Adrenal gland (tissue), 12 donors: ENCODE data around the gene PSENEN. TPM values are rescaled to one million over a fixed set of nuclear protein-coding genes. Genes with fewer than 3 reads are reported as not detected.

ENCODE experiments used
- DNase-seq, 7 donors: peaks; one replicate each; pipeline ENCODE4 v3.0.0-alpha.2; 2019 to 2020
- H3K27ac ChIP-seq, 5 donors: fragments of 200-600 bp; sonication (generic) in 4 of 5; 1 replicate in 3 of 5; 2 replicates in 2 of 5; pipeline versions ENCODE4 v1.5.1 to v1.8.0; 2016 to 2020; ENCODE audit warnings: mild to moderate bottlenecking in 1 of 5
- H3K27me3 ChIP-seq: fragments of 200-600 bp; 2 replicates; pipeline ENCODE4 v1.8.0; 2021
- H3K36me3 ChIP-seq, 2 donors: fragments of 200-600 bp; replicated peaks in 1 of 2; 1 replicate in 1 of 2; 2 replicates in 1 of 2; pipeline versions ENCODE4 v1.5.1 to v1.8.0; 2018 to 2022
- H3K4me1 ChIP-seq, 2 donors: fragments of 200-600 bp; replicated peaks in 1 of 2; 1 replicate in 1 of 2; 2 replicates in 1 of 2; pipeline versions ENCODE4 v1.5.1 to v1.8.0; 2018 to 2021
- H3K4me3 ChIP-seq, 4 donors: fragments of 200-600 bp; sonication (generic) in 3 of 4; one replicate each; pipeline ENCODE4 v1.5.1; 2016 to 2018
- H3K9me3 ChIP-seq, 3 donors: fragments of 200-600 bp; sonication (generic) in 1 of 3; replicated peaks in 1 of 3; 1 replicate in 2 of 3; 2 replicates in 1 of 3; pipeline versions ENCODE4 v1.5.1 to v1.8.0; 2016 to 2021
- POLR2A ChIP-seq, 2 donors: fragments of 450-650 bp; IDR thresholded peaks; one replicate each; pipeline ENCODE4 v1.6.1; 2017; ENCODE audit warnings: antibody characterized with exemption in 2 of 2, mild to moderate bottlenecking in 2 of 2, moderate library complexity in 1 of 2
- WGBS, 4 donors: extraction: QIAGEN DNeasy Blood & Tissue Kit in 2 of 4; methylation state at CpG; one replicate each; pipeline versions ENCODE4 v1.1.5 to v1.1.7; 2013 to 2017; 5-methylcytosine and 5-hydroxymethylcytosine counted together
- intact Hi-C, 2 donors: fragments of 100-400 bp; cut with DNase I; formaldehyde crosslinking; loops; one replicate each; pipeline versions ENCODE4 v1.14.1 to v1.15.0; 2022 to 2023
- polyA plus RNA-seq, 3 donors: library from polyadenylated mRNA; stranded (reverse); fragments of 200-250 nt in 2 of 3; fragments of 350-450 nt in 1 of 3; fragmentation: Illumina TruSeq in 1 of 3; extraction: RNeasy Lipid Tissue Mini Kit (QIAGEN cat#74804) in 1 of 3; gene quantifications; one replicate each; pipeline ENCODE4 v1.2.3, GENCODE V29; 2013 to 2014
- total RNA-seq, 9 donors: library from RNA; depleted of rRNA in 4 of 9; stranded (reverse); fragments of >200 nt in 4 of 9; fragments of 120-200 nt in 1 of 9; fragmentation: NEBNext Ultra II Directional in 1 of 9; extraction: Animal tissue kit (Norgen Biotek cat#: 25700) in 1 of 9; gene quantifications; one replicate each; pipeline versions ENCODE4 v1.1.0 to v1.2.4, GENCODE V29; 2013 to 2023
- TF ChIP-seq, protein P1 (sequence below), 6 experiments: fragments of 450-650 bp in 4 of 6; fragments of 200-600 bp in 2 of 6; sonication (generic) in 1 of 6; IDR thresholded peaks; 1 replicate in 5 of 6; 2 replicates in 1 of 6; pipeline versions ENCODE4 v1.5.1 to v1.8.0; 2016 to 2021; ENCODE audit warnings: antibody characterized with exemption in 6 of 6, mild to moderate bottlenecking in 2 of 6, moderate library complexity in 1 of 6
- donor health status: healthy with polysubstance abuse.
- donor health status: Bipolar disorder and iron deficiency.
- donor health status: DM: yes; HTN: yes; CAD: no.
- donor health status: DM: no; HTN: no; CAD: no.
- donor health status: DM: no; HTN: no; CAD: no.
- donor health status: DM: yes; HTN: yes; CAD: no.

Gene PSENEN
- total and polyA plus RNA-seq, 12 donors: 29.5 to 230 (median 77.3) TPM

DNA sequence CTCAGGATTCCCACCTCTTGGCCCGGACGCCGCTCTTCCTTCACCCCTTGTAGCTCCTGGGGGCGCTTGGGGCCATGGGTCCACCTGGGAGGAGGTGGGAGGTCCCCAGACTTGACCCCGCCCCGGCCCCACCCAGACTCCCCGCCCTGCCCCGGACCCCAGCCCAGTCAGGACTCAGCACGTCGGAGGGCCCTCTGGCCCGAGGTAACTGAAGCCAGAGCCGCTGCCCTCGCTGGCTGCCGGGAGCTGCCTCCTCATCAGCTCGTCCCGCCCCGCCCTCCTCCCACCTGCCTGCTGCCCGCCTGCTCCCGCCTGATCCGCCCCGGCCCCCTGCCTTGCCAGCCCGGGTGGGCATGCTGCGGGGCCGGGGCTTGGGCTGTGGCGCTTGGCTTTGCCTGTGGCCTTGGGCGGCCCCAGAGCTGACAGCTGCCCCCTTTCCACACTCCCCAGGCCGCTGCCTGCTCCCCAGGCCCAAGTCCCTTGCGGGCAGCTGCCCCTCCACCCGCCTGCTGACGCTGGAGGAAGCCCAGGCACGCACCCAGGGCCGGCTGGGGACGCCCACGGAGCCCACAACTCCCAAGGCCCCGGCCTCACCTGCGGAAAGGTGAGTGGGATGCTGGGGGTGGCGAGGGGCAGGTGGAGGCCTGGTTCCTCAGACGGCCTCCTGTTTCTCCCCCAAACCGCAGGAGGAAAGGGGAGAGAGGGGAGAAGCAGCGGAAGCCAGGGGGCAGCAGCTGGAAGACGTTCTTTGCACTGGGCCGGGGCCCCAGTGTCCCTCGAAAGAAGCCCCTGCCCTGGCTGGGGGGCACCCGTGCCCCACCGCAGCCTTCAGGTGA is 39.3 kb downstream of the PSENEN start:
- intact Hi-C loops: no loop called here
- TF ChIP-seq POLR2A (IDR thresholded peaks at IDR 0.05): no peak
- TF ChIP-seq, protein P1, sequence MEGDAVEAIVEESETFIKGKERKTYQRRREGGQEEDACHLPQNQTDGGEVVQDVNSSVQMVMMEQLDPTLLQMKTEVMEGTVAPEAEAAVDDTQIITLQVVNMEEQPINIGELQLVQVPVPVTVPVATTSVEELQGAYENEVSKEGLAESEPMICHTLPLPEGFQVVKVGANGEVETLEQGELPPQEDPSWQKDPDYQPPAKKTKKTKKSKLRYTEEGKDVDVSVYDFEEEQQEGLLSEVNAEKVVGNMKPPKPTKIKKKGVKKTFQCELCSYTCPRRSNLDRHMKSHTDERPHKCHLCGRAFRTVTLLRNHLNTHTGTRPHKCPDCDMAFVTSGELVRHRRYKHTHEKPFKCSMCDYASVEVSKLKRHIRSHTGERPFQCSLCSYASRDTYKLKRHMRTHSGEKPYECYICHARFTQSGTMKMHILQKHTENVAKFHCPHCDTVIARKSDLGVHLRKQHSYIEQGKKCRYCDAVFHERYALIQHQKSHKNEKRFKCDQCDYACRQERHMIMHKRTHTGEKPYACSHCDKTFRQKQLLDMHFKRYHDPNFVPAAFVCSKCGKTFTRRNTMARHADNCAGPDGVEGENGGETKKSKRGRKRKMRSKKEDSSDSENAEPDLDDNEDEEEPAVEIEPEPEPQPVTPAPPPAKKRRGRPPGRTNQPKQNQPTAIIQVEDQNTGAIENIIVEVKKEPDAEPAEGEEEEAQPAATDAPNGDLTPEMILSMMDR (IDR thresholded peaks at IDR 0.05): no peak

DNA sequence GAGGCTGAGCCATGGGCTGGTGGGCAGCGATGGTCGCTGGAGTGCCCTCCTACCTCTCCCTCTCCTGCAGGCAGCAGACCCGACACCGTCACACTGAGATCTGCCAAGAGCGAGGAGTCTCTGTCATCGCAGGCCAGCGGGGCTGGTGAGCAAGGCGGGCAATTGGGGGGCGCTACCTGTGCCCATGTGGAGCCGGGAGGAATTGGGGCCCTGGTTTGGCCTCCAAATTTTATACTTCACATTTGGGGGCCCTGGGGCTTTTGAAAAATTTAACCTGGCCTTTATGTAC is 39.8 kb downstream of the PSENEN start:
- no peak for DNase-seq
- intact Hi-C loops: no loop called here
- Histone ChIP-seq H3K4me3 (no peak overlapping the region), H3K27ac (no peak overlapping the region), H3K27me3 (no peaks in the 10 kb centered on the region), H3K36me3 (peaks cover 0 to 2% of the 10 kb centered on the region in 2 donors), H3K4me1 (no peaks in the 10 kb centered on the region), H3K9me3 (no peaks in the 10 kb centered on the region)
- no peak for TF ChIP-seq POLR2A (IDR thresholded peaks at IDR 0.05)
- TF ChIP-seq, protein P1 (IDR thresholded peaks at IDR 0.05): no peak
- WGBS, 4 donors: 90 to 95% (median 93%) methylated on average over 7 to 10 of the region's 10 CpGs

More for the DNA sequence above, 39.3 kb downstream of the PSENEN start:
- no peak overlapping the region for H3K27ac ChIP-seq
- H3K36me3 ChIP-seq: peaks cover 0 to 6% of the 10 kb centered on the region in 2 donors
- no peak for DNase-seq
- no peaks in the 10 kb centered on the region for H3K27me3 ChIP-seq
- no peaks in the 10 kb centered on the region for H3K4me1 ChIP-seq
- H3K9me3 ChIP-seq: no peaks in the 10 kb centered on the region
- WGBS, 4 donors: 88 to 89% (median 88%) methylated on average over 13 to 45 of the region's 45 CpGs
- no peak overlapping the region for H3K4me3 ChIP-seq

DNA sequence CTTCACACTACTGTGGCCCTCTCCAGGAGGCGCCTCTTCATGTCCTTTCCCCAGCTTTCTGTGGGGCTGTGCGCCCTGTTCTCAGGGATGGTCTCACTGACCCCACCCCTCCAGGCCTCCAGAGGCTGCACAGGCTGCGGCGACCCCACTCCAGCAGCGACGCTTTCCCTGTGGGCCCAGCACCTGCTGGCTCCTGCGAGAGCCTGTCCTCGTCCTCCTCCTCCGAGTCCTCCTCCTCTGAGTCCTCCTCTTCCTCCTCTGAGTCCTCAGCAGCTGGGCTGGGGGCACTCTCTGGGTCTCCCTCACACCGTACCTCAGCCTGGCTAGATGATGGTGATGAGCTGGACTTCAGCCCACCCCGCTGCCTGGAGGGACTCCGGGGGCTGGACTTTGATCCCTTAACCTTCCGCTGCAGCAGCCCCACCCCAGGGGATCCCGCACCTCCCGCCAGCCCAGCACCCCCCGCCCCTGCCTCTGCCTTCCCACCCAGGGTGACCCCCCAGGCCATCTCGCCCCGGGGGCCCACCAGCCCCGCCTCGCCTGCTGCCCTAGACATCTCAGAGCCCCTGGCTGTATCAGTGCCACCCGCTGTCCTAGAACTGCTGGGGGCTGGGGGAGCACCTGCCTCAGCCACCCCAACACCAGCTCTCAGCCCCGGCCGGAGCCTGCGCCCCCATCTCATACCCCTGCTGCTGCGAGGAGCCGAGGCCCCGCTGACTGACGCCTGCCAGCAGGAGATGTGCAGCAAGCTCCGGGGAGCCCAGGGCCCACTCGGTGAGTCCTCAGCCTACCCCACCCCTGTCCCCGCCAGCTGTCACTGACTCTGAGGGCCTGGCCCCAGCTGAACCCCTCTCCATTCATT is 41.1 kb downstream of the PSENEN start:
- no peak for DNase-seq
- Histone ChIP-seq H3K4me1 (no peaks in the 10 kb centered on the region), H3K4me3 (no peak overlapping the region), H3K9me3 (no peaks in the 10 kb centered on the region), H3K27ac (no peak overlapping the region), H3K27me3 (no peaks in the 10 kb centered on the region), H3K36me3 (no peaks in the 10 kb centered on the region)
- 93 to 96% (median 94%) methylated on average over 19 to 31 of the region's 31 CpGs for WGBS, 4 donors
- intact Hi-C loops: no loop called here
- TF ChIP-seq, protein P1 (IDR thresholded peaks at IDR 0.05): no peak

DNA sequence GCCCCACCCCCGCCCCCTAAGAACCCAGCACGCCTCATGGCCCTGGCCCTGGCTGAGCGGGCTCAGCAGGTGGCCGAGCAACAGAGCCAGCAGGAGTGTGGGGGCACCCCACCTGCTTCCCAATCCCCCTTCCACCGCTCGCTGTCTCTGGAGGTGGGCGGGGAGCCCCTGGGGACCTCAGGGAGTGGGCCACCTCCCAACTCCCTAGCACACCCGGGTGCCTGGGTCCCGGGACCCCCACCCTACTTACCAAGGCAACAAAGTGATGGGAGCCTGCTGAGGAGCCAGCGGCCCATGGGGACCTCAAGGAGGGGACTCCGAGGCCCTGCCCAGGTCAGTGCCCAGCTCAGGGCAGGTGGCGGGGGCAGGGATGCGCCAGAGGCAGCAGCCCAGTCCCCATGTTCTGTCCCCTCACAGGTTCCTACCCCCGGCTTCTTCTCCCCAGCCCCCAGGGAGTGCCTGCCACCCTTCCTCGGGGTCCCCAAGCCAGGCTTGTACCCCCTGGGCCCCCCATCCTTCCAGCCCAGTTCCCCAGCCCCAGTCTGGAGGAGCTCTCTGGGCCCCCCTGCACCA is 41.9 kb downstream of the PSENEN start:
- TF ChIP-seq, protein P1 (IDR thresholded peaks at IDR 0.05): no peak
- TF ChIP-seq POLR2A (IDR thresholded peaks at IDR 0.05): no peak
- intact Hi-C loops: no loop called here
- no peaks in the 10 kb centered on the region for H3K27me3 ChIP-seq
- no peak for DNase-seq
- no peaks in the 10 kb centered on the region for H3K9me3 ChIP-seq
- no peaks in the 10 kb centered on the region for H3K36me3 ChIP-seq
- WGBS, 4 donors: 95 to 100% (median 98%) methylated on average over 4 to 15 of the region's 15 CpGs; no CpG with 5 or more reads in 1 of the 4 donors
- H3K4me1 ChIP-seq: no peaks in the 10 kb centered on the region
- no peak overlapping the region for H3K27ac ChIP-seq
- H3K4me3 ChIP-seq: no peak overlapping the region
